Measurements from ENCODE around the gene ADAM33.

ADAM33 gene

GRCh38 chr20:3687655-3688054 is 5.8 kb upstream of the ADAM33 start:
- TF ChIP-seq CTCF (IDR thresholded peaks at IDR 0.05) (no peak), ZFX (IDR thresholded peaks at IDR 0.05; ENCODE audit: borderline replicate concordance) (no peak)
- no peak overlapping the region for H3K27ac ChIP-seq

GRCh38 chr20:3686867-3687321 is 5.1 kb upstream of the ADAM33 start:
- no peak for TF ChIP-seq ZFX (IDR thresholded peaks at IDR 0.05; ENCODE audit: borderline replicate concordance)
- no peak for TF ChIP-seq CTCF (IDR thresholded peaks at IDR 0.05)
- H3K27ac ChIP-seq, result no peak overlapping the region

GRCh38 chr20:3686421-3686820 is 4.6 kb upstream of the ADAM33 start:
- TF ChIP-seq ZFX (IDR thresholded peaks at IDR 0.05; ENCODE audit: borderline replicate concordance), result no peak
- TF ChIP-seq CTCF (IDR thresholded peaks at IDR 0.05), result no peak
- H3K27ac ChIP-seq, result no peak overlapping the region

- TF ChIP-seq ZFX (IDR thresholded peaks at IDR 0.05; ENCODE audit: borderline replicate concordance) (no peak), CTCF (IDR thresholded peaks at IDR 0.05) (no peak)
- H3K27ac ChIP-seq, result no peak overlapping the region
Observed at GRCh38 chr20:3685341-3685740, 3.5 kb upstream of the ADAM33 start.

GRCh38 chr20:3681352-3681930 is 369 bp downstream of the ADAM33 start:
- no peak overlapping the region for H3K27ac ChIP-seq
- no peak for TF ChIP-seq CTCF (IDR thresholded peaks at IDR 0.05)
- TF ChIP-seq ZFX (IDR thresholded peaks at IDR 0.05; ENCODE audit: borderline replicate concordance), result no peak

GRCh38 chr20:3680701-3681351 is 984 bp downstream of the ADAM33 start:
- TF ChIP-seq ZFX (IDR thresholded peaks at IDR 0.05; ENCODE audit: borderline replicate concordance) (no peak), CTCF (IDR thresholded peaks at IDR 0.05) (no peak)
- H3K27ac ChIP-seq, result no peak overlapping the region
